ENCODE results near the gene PLEKHJ1.

Gene PLEKHJ1

GRCh38 chr19:2194513-2195078 is 41.5 kb downstream of the PLEKHJ1 start:
- no peak for DNase-seq

- DNase-seq = no peak
Measured at GRCh38 chr19:2193807-2194206, 42.3 kb downstream of the PLEKHJ1 start.

GRCh38 chr19:2192862-2193261 is 43.3 kb downstream of the PLEKHJ1 start:
- no peak for DNase-seq

DNA sequence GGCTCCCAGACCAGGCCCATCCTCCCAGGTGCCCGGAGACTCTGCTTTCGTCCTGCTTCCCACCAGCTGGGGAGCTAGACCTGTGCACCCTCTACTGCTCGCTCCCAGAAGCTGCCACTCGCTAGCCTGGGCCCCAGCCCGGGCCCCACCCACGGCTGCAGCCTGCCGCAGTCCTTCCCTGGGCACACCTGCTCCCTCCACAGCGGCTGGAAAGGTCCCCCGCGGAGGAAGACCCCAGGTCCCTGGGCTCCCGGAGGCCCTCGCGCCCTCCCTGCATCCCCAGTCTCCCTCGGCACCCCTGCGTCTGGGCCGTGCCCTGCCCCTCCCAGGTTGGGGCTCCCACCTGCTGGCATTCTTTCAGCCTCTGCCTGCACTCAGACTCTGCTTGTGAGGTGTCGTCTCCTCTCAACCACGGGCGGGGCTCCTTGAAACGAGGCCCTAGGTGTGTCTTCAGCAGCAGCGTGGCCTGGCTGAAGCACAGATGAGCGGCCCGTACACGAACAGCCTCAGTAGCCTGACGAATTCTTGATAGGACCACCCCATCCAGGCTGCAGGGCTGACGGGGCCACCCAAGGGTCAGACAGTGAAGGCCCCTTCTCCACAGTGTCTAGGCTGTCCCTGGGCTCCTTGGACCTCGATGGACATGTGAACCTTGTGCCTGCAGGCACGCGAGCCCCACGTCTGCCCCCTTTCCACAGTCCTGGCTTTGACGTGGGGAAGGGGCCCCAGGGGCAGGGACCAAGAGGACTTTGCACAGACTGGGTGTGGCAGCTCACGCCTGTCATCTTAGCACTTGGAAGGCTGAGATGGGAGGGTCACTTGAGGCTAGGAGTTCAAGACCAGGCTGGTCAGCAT is 44.4 kb downstream of the PLEKHJ1 start:
- no peak for DNase-seq

DNA sequence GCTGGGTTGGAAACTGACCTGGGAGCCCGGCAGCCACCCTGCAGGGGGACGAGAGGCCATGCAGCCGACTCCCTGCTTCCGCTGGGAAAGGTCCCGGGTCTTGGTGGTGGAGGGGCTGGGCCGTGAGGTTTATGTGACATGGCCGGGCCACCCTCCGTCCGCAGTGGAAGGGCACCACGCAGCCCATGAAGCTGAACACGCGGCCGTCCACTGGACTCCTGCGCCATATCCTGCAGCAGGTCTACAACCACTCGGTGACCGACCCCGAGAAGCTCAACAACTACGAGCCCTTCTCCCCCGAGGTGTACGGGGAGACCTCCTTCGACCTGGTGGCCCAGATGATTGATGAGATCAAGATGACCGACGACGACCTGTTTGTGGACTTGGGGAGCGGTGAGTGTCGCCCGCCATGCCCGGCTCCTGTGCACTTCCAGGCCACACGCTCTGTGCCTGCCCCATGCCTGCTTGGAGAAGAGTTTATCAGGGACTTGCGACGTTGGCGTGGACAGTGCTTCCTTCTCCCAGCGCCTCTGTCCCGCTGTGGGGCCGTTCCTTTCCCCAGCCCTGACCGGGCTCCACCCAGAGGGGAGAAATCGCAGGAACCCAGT is 45.2 kb downstream of the PLEKHJ1 start:
- DNase-seq = no peak

- DNase-seq = no peak
Measured at GRCh38 chr19:2189880-2190279, 46.2 kb downstream of the PLEKHJ1 start.

DNA sequence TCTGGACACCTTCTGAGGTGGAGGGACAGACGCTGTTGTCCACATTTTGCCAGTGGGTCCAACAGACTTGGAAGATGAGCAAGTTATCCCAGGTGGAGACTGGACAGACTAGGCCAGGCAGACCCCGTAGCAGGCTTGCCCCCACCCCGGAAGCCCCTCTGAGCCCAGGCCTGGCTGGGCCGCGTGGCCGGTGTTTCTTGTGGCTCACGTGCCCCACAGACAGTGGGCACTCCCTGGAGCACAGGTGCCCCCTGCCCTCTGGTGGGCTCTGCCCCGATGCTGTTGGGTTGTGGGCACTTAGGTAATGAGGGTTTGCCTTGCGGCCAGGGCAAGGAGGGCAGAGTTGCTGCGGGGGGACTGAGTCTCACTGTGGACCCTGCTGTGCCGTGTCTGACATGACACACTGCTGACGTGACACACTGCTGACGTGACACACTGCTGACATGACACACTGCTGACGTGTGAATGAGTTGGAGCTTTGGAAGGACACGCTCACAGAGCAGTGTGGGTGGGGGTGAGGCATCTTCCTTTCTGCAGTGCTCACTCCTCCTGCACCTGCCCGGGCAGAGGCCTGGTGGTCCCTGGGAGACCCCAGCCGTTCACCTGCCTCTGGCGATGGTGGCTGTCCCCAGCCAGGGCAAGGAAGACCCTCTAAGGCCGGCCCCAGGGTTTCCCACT is 47.3 kb downstream of the PLEKHJ1 start:
- no peak for DNase-seq

- no peak for DNase-seq
Measured at GRCh38 chr19:2187159-2187558, 49.0 kb downstream of the PLEKHJ1 start.

DNA sequence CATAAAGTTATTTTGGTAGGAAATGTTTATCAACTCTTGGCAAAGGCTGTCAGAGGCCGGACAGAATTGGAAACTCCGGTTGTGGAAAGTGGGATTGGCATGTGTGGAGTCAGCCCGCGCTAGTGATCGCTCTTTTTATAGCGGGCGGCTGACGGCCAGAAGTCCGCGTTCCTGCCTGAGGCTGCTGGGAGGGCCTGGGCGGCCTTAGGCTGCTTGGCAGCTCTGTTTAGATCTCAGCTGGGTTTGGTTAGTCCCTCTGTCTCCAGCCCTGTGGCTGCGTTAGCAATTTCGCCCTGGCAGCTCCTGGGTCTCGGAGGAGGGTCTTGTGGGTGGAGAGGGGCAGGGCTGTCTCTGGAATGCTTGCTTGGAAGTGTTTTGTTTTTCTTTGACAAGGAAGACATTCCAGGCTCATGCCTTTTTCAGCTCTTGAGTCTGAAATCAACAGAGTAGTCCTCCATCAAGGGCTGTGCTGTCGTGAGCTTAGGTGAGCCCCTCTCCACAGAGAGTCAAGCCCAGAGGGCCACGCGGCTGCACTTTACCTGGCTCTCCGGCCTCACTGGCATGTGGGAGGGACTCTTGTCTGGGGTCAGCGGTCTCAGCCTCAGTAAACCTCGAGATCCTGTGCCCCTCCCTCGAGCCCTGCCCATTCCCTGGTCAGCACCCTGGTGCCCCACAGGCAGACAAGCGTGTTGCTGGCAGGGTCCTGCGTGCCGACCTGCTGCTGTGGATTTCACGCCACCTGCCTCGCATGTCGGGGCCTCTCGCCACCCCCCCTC is 49.9 kb downstream of the PLEKHJ1 start:
- no peak for DNase-seq

DNA sequence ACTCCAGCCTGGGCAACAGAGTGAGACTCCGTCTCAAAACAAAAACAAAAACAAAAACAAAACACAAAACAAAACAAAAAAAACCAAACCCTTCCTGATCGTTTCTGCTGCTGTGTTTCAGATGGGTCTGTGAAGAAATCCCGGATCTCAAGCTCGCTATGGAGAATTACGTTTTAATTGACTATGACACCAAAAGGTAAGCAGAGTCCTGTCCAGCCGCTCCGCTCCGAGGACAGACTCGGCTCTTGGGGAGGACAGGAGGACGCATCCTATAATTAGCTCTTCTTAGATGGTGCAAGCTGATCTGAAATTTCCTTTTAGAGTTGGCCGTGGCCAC is 50.4 kb downstream of the PLEKHJ1 start:
- DNase-seq = no peak

- DNase-seq = no peak
Measured at GRCh38 chr19:2184422-2184975, 51.6 kb downstream of the PLEKHJ1 start.

All from stimulated activated CD4-positive, alpha-beta T cell treated with anti-CD3 and anti-CD28 coated beads, Interleukin-4, amount 100 ng/mL, for 1 hour (primary cell).